Lung microvascular endothelial cell (primary cell): ENCODE measurements around the gene CDC34. TPM values are rescaled to one million over a fixed set of nuclear protein-coding genes. Genes with fewer than 3 reads are reported as not detected.

Source experiments
- DNase-seq, 2 donors: peaks; one replicate each; pipeline versions ENCODE4 v3.0.0 to v3.0.0-alpha.2; 2010; ENCODE audit warnings: low read depth in 2 of 2
- total RNA-seq: library from RNA; depleted of rRNA; stranded (reverse); fragments of >200 nt; gene quantifications from 2 replicates; pipeline ENCODE4 v1.2.1, GENCODE V29; 2014

CDC34 gene
- total RNA-seq, 1 donor from 2014 or later: 89.3 TPM

DNA sequence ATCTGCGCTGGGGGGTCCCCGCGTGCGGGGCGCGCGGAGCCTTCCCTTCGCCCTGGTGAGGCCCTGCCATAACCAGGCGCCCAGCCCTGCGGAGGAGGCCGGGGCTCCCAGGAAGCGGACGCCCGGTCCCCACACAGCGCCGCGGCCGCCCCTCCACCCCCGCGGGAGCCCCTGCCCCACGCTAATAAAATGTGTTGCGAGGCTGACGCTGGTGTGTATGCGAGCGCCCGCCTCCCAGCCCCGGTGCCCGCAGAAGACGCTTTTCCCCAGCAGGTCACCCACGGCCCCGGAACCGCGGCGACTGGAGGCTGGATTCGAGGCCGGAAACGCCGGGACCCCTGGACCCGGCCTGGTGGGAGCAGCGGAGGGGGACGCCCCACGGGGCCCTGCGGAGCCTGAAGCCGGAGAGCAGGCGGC is 12.1 kb upstream of the CDC34 start:
- DNase-seq: no peak

DNA sequence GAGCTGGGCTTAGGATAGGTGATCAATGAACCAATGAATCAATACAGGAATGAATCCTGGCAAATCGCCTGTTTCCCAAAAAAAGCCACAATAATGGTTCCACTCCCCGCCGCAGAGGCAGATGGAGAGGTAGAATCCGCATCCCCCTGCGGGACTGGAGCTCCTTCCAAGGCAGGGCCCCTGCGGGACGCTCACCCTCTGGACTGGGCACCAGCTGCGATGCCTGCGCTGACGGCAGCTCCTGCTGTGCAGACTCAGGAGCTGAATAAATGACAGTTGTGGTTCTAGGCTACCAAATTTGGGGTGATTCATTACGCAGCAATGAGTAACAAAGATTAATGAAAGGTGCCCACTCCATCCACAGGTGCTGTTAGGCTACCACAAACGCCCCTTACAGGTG is 8.8 kb upstream of the CDC34 start:
- no peak for DNase-seq

DNA sequence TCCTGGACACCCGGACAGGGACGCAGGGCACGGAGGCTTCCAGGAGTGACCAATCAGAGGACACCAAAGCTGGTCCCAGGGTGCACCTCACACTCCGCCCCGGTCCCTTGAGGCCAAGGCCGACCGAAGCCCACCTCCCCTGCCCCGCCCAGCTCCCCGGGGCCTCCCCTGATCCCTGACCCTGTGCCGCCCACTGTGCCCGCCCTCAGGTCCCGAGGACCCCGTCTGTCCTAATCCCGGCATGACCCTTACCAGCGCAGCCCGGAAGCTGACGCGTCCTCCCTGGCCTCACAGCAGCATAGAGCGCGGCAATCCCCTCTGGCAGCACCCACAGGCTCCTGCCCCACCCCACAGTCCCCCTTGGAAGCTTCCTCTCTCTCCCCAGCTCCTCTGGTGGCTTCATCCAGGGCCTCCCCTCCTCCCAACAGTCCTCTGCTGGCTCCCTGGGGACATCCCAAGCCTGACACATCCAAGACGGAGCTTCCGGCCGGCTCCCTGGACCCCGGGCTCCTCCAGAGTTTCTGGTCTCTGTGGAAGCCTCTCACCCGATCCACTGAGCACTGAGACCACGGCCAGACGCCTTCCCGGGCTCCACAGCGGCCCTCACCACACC is 7.4 kb upstream of the CDC34 start:
- DNase-seq: no peak

DNA sequence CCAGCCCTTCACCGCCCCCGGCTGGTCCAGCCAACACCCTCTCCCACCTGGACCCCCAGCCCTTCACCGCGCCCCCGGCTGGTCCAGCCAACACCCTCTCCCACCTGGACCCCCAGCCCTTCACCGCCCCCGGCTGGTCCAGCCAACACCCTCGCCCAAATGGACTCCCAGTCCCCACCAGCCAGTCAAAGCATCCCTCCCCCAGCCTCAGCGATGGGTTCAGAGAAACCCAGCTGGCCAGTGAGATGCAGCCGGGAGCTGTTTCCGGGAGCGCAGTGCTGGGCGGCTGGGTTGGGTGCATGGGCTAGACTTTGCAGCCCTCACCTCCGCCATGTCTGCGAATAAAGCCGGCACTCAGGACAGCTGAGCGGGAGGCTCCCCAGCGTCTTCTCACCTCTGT is 6.5 kb upstream of the CDC34 start:
- DNase-seq: no peak

DNA sequence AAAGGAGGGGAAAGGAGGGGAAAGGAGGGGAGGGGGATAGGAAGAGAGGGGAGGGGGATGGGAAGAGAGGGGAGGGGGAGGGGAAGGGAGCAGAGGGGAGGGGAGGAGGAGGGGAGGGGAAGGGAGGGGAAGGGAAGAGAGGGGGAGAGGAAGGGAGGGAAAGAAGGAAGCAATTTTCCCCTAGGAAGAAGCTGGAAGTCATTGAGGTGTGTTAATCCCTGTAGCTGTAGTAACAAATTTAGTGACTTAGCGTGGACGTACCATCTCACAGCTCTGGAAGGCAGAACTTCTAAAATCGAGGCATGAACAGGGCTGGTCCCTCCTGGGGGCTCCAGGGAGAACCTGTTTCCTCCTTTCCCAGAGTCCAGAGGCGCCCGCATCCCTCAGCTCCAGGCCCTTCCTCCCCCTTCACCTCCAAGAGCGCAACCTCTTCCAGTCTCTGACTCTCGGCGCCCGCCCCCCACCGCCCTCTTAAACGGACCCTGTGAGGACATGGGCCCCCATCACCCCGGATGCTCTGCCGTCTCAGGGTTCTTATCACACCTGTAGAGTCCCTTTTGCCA is 5.6 kb upstream of the CDC34 start:
- no peak for DNase-seq

DNA sequence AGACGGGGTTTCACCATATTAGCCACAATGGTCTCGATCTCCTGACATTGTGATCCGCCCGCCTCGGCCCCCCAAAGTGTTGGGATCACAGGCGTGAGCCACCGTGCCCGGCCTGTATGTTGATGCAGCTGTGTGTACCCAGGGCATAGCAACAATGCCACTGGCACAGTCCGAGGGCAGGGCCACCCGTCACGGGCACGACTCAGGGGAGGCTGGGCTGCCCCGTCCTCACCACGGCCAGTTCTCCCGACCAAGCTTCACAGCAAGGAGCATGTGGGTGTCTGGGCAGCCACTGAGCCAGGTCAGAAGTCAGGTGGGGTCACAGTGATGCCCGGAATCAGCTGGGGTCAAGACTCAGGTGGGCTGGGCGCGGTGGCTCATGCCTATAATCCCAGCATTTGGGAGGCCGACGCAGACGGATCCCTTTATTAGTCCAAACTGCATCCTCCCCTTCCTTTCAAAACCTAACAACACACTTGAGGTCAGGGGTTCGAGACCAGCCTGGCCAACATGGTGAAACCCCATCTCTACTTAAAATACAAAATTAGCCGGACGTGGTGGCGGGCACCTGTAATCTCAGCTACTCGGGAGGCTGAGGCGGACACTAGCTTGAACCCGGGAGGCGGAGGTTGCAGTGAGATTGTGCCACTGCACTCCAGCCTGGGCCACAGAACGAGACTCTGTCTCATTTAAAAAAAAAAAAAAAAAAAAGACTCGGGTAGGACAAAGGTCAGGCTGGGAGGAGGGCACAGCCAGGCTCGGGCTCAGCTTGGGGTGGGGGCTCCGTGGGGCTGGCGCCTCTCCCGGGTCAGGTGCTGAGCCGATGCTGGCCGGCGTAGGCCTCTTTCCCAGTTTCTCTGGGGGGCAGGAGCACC is 1.2 kb upstream of the CDC34 start:
- no peak for DNase-seq

DNA sequence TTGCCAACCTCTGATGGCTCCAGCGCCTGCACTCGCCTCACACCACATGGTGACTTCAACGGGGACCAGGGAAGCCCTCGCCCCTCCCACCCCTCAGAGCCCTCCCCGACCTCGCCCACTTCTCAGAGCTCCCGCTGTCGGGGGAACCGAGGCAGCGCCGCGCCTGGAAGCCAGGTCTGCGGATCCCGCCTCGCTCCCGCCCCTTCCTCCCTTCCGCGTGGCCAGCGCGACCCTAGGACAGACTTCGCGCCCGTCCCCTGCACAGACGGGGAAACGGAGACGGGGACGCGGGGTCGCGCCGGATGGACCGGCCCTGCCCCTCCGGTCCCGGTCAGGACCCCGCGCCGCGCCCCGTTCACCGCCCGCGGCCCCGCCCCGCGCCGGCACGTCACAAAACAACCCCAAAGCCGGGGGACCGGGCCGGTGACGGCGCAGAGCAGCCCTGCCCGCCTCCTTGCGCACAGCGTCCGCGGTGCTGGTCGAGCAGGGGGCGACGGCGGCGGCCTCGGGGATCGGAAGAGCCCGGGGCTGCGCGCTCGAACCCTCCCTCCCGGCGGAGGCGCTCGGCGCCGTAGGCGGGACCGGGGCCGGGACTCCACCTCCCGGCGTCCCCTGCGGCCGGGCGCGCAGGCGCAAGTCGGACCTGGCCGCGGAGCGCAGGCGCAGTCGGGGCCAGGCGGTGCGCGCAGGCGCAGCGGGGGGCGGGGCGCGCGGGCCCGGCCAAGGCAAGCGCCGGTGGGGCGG is 379 bp upstream of the CDC34 start:
- peak; percentile 84 to 91 for DNase-seq

DNA sequence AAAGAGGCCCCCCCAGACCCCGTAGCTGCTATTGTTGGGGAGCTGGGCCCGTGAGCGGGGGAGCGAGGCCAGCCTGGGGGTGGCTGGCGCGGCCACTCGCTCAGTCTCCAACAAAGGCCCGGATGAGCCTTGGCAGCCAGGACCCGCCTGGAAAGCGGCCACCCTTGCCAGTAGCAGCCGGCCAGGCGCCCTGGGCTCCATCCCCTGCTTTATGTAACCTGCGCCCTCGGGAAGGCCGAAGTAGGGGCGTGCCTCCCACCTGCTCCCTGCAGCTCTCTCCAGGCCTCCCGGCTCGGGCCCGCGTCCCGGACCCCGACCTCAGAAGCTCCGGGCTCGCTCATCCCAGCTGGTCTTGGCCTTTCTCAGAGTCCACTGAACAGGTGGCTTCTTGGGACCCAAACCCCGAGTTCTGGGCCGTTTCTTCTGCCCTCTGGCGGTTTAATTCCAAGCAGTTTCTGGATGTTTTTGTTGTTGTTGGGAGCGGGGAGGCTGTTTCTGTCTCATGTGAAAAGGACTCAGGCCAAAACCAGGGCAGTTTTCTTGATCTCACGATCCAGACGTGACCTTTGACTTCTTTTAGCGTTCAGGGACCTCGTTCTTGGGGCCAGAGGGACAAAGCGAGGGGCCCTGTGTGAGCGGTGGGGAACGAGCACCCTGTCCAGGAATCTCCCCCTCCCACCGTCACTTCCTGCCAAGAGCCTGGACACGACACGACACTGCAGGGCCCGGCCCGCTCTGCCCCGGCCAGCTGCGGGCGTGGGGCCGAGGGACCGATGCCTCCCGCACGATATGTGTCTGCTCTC is 1.2 kb downstream of the CDC34 start:
- peak; percentile 69 to 75 for DNase-seq

DNA sequence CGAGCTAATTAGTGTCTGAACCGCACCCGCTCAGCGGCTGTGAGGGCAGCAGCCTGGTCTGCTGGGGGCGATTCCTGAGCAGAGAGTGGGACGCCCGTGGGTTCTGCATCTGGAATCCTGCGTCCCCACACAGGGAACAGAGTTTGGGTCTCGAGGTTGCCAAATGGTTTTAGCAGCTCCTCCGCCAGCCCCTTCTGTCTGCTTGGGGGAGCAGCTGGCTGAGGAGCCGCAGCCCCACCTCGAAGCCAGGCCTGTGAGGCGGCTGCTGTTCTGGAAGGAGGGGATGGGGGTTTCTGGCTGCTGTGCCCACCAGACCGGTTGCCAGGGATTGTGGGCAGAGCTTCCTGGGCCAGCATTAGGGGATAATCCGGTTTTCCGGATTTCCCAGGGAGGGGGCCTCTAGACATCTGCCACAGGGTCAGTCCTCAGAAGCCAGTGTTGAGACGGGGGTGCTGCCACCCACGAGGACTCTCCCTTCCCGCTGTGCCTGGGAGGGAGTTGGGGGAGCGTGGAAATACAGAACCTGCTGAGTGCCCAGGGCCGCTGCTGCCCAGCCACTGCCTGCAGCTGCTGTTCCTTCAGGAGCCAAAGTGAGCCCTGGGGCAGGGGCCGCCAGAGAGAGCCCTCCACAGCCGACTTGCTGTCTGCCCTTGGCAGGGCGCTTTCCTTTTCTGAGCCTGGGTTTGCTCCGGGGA is 2.0 kb downstream of the CDC34 start:
- no peak for DNase-seq

DNA sequence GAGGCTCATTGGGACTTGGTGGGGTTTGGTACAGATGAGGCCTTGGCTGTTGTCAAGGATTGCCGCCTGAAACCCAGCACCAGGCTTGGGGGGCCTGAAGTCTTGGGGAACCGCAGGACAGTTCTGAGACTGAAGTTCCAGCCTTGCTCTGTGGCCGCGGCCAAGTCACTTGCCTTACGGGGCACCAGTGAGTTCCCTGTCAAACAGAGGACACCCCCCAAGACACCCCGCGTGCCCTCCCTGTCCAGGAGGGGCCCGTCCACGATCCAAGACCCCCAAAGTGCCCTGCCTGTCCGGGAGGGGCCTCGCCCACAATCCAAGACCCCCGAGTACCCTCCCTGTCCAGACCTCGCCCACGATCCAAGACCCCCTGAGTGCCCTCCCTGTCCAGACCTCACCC is 2.5 kb downstream of the CDC34 start:
- no peak for DNase-seq

DNA sequence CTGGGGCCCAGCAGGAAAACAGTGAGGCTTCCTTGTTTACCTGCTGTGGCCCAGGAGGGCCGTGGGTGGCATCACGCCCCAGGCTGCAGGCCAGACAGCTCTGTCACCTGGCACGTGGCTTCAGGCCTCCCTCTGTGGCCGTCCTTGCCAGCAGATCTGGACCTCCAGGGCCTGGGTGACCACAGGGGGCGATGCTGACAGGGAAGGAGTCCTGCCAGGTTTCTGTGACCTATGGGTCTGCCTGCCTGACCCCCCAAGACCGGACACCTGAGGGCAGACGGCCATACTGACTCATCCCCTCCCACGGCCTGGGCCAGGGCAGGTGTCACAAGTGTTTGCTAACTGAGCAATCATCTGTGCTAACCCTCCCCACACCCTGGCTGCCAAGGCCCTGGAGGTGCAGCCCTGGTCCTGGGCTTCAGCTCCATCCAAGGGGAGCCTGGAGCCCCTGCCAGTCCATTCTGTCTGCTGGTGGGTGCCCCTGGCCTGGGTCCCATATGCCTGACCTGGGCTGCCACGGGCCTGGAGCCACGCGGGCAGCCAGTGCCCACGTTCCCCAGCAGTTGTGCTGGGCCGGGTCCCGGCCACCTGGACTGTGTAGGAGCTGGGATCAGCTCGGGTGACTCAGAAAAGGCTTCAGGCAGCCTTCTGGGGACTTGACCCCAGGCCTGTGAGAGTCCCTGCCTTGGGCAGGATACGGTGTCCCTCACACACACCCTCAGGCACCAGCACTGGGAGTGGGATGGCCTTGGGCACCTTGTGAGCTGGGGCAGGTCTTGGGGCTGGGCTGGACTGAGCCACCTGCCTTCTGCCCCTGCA is 3.7 kb downstream of the CDC34 start:
- peak in 1 of 2 donors; percentile 36 for DNase-seq

DNA sequence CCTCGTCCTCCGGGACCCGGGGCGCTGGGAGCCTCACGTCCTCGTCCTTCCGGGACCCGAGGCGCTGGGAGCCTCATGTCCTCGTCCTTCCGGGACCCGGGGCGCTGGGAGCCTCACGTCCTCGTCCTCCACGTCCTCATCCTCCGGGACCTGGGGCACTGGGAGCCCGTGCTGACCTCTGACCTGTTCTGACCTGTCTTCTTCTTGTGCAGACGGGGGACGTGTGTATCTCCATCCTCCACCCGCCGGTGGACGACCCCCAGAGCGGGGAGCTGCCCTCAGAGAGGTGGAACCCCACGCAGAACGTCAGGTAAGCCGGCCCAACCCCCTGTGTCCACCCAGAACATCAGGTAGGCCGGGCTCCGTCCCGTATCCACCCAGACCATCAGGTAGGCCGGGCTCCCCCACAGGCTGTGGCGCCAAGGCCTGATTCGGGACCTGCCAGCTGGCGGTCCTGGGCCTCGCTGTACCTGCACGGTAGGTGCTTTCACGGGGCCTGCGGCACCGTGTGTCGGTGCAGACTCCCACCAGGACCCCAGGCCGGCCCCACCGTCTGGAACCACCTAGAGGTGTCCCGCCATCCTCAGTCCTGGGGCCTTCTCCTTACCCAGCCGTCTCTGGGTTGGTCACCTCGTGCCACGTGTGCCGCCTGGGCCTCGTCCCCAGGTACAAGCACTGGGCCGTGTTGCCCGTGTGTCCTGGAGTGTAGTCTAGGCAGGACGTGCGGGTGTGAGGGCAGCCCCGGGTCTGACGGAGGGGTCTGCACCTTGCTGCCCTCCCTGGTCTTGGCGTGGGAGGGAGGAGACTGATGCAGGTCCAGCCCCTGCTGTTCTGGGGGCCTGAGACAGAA is 4.7 kb downstream of the CDC34 start:
- no peak for DNase-seq

DNA sequence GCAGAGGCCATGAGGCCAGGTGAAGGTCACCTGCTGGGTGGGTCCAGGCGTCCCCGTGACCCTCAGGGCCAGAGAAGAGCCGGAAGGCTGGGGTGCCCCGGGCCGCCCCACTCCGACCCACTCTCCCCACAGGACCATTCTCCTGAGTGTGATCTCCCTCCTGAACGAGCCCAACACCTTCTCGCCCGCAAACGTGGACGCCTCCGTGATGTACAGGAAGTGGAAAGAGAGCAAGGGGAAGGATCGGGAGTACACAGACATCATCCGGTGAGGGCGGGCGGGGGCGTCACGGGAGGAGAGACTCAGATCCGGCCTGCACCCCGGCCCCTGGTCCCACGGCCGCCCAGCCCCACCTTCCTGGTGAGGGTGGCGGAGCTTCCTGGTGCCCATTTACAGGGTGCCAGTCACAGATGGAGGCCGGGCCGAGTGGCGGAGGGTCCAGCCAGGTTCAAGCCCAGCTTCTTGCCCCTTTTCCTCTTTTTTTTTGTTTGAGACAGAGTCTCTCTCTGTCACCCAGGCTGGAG is 5.4 kb downstream of the CDC34 start:
- no peak for DNase-seq

DNA sequence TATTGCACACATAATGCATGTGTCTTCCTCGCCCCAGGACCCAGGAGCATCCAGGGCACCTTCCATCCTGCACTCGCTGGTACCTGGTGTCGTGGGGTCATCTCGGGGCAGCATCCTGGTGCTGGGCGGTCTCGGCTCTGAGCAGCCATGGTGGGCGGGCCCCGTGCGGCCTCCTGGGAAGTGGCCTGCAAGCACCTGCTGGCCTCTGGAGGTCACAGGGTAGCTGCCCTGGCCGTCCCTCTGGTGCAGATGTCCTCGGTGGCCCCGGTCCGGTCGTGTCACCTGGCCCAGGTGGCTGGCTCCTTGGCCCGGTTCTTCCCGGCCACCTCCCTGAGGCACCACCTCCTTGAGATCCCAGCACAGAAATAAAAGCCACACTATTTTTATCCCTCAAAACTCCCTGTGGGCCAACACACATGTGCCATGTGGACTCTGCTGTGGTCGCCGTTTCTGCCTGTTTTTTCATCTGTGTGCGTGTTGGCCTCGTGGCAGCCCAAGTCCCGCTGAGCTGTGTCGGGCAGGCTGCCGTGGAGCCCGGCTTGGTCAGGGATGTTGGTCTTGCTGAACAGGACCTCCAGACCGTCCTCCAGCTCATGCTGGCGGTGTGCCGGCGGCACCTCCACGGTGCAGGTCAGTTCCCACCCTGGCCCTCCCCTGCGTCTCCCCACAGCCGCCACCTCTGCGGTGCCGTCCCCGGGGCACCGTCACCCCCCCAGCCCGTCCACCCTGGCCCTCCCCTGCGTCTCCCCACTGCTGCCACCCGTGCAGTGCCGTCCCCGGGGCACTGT is 7.3 kb downstream of the CDC34 start:
- no peak for DNase-seq

DNA sequence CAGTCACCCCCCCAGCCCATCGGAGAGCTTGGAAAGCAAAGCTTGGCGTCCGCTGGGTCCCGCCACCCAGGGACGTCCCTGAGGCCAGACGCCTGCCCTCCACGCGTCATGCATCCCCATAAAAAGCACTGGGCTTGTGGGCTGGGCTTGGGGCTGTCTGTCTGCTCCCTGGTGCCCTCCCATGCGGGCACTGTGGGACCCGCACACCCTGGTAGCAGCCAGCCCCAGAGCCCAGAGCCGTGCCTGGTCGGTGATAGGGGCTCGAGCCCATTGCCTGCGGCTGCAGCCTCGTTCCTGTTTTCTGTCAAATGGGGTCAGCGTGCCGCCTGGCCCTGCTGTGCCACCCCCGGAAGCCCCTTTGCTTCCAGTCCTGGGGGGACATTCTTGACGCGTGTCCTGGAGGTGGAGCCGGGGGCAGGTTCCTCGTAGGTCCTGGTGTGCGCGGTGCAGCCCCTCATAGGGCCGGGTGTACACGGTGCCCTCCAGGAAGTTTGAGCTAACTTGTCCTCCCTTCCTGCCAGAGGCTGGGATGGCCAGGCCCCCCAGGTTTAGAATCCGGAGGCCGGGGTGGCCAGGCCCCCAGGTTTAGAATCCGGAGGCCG is 8.0 kb downstream of the CDC34 start:
- DNase-seq: no peak

DNA sequence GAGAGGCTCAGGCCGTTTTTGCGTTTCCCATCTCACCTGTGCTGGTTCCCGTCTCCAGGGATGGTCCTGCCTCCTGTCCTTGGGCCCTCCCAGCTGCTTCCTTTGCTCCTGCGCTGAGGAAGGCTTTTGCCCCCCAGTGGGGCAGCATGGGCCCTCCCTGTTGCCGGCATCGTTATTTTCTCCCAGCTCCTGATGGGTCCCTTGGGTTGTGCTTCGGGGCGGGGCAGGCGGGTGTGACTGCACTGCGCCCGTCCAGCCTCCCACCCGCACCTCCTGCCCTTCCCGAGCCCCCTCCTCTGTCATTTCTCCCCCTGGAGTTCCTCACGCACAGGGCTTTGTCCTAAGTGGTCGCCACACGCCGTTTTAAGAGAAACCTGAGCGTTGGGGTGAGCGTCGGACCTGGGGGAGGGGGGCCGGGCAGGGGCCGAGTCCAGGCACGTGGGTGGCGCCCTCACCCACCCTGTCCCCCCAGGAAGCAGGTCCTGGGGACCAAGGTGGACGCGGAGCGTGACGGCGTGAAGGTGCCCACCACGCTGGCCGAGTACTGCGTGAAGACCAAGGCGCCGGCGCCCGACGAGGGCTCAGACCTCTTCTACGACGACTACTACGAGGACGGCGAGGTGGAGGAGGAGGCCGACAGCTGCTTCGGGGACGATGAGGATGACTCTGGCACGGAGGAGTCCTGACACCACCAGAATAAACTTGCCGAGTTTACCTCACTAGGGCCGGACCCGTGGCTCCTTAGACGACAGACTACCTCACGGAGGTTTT is 9.5 kb downstream of the CDC34 start:
- no peak for DNase-seq

DNA sequence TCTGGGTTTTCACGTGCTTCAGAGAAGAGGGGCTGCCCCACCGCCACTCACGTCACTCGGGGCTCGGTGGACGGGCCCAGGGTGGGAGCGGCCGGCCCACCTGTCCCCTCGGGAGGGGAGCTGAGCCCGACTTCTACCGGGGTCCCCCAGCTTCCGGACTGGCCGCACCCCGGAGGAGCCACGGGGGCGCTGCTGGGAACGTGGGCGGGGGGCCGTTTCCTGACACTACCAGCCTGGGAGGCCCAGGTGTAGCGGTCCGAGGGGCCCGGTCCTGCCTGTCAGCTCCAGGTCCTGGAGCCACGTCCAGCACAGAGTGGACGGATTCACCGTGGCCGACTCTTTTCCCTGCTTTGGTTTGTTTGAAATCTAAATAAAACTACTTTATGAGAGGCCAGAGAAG is 10.1 kb downstream of the CDC34 start:
- no peak for DNase-seq
